NT2/D1 (cell line): ENCODE measurements around the gene MAML3.

ENCODE experiments used
- DNase-seq: peaks from one replicate; pipeline ENCODE4 v3.0.0-alpha.2; 2011; ENCODE audit warnings: low read depth, low spot score
- H3K27me3 ChIP-seq: 2 replicates; pipeline ENCODE4 v1.6.0; 2011; ENCODE audit warnings: mild to moderate bottlenecking; ENCODE audit not compliant: insufficient read length, insufficient read depth
- H3K36me3 ChIP-seq: 2 replicates; pipeline ENCODE4 v1.6.1; 2011; ENCODE audit warnings: mild to moderate bottlenecking, low read length, mixed read lengths; ENCODE audit not compliant: insufficient read depth, insufficient read length
- H3K4me1 ChIP-seq: 2 replicates; pipeline ENCODE4 v1.5.1; 2011; ENCODE audit not compliant: insufficient read depth, insufficient read length
- H3K4me3 ChIP-seq: 2 replicates; pipeline ENCODE4 v1.5.1; 2011; ENCODE audit warnings: low read depth; ENCODE audit not compliant: insufficient read length
- H3K9ac ChIP-seq: 2 replicates; pipeline ENCODE4 v1.6.0; 2011; ENCODE audit warnings: low read depth; ENCODE audit not compliant: insufficient read length
- H3K9me3 ChIP-seq: 2 replicates; pipeline ENCODE4 v1.5.1; 2011; ENCODE audit warnings: mild to moderate bottlenecking, low read length; ENCODE audit not compliant: insufficient read depth
- SUZ12 ChIP-seq: IDR thresholded peaks from 2 replicates; pipeline ENCODE4 v1.6.1; 2011; ENCODE audit not compliant: insufficient read length, insufficient read depth; ENCODE audit errors: extremely low read depth
- YY1 ChIP-seq: IDR thresholded peaks from 2 replicates; pipeline ENCODE4 v1.6.1; 2011; ENCODE audit not compliant: insufficient read length, insufficient read depth
- ZNF274 ChIP-seq: IDR thresholded peaks from 2 replicates; pipeline ENCODE4 v1.6.1; 2011; ENCODE audit warnings: mild to moderate bottlenecking, low read depth, low read length

MAML3 gene

DNA sequence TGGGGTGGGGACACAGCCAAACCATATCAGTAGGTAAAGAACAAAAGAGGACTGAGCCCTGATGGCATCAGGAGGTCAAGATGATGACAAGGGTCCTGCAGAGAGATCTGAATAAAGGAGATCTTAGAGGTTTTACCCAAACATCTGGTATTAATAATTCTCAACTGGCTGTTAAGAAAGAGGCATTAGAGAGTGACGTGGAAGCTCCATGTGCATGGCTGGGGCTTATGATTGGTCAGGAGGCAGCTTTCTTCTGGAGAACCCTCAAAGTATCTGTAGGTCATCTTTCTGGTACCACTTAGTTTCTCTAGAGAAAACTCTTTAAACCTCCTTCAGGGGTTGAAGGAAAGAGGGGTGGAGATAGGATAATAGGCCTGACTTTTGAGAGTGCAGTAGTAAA, 469.6 kb downstream of the MAML3 start:
- DNase-seq: no peak
- H3K36me3 ChIP-seq: no peaks in the 10 kb centered on the region
- H3K27me3 ChIP-seq: no peaks in the 10 kb centered on the region
- H3K9ac ChIP-seq: no peak overlapping the region
- no peak for TF ChIP-seq SUZ12
- TF ChIP-seq ZNF274: no peak
- no peak for TF ChIP-seq YY1
- H3K4me3 ChIP-seq: no peak overlapping the region
- peaks cover 2% of the 10 kb centered on the region for H3K4me1 ChIP-seq
- no peaks in the 10 kb centered on the region for H3K9me3 ChIP-seq

DNA sequence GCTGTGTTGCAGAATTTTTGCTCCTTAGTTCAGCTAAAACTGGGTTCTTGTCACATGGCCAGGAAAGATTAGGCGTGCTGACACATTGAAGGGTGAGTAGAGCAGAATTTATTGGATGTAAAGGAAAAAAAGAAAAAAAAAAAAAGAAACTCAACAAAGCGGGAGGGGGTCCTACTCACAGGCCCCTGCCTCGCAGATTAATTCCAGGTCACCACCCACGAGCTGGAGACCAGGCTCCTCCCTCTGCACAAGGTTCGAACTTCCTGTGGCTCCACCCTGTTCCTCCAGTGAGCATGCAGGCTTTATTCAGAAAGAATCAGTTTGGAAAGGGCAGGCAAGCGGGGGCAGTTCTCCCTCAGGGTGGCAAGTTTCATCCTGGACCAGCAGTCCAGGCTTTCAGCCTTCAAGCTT, 471.2 kb downstream of the MAML3 start:
- H3K27me3 ChIP-seq: no peaks in the 10 kb centered on the region
- peaks cover 6% of the 10 kb centered on the region for H3K36me3 ChIP-seq
- no peaks in the 10 kb centered on the region; the same call in 1 of the 2 replicates for H3K9me3 ChIP-seq
- peaks cover 2% of the 10 kb centered on the region for H3K4me1 ChIP-seq
- no peak for DNase-seq
- no peak for TF ChIP-seq SUZ12
- no peak for TF ChIP-seq ZNF274
- TF ChIP-seq YY1: no peak
- no peak overlapping the region for H3K4me3 ChIP-seq
- H3K9ac ChIP-seq: no peak overlapping the region

DNA sequence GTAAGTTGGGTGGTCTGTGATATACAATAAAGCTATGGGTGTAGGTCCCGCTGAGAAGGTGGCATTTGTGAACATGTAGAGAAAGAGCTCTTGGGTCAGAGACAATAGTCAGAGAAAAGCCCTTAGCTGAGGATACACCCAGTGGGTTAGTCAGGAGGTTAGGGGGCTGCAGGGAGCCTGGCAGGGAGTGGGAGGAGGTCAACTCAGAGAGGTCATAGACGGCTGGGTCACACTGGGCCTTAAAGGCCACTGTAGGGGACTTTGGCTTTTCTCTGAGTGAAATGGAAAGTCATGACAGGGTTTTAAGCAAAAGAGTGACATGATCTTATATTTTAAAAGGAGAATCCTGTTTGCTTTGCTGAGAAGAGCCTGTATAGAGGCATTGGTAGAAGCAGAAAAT, 471.7 kb downstream of the MAML3 start:
- Histone ChIP-seq H3K4me3 (no peak overlapping the region), H3K4me1 (peaks cover 2% of the 10 kb centered on the region), H3K9ac (no peak overlapping the region), H3K9me3 (no peaks in the 10 kb centered on the region; the same call in 1 of the 2 replicates), H3K36me3 (peaks cover 6% of the 10 kb centered on the region), H3K27me3 (no peaks in the 10 kb centered on the region)
- no peak for DNase-seq
- TF ChIP-seq SUZ12 (no peak), YY1 (no peak), ZNF274 (no peak)

DNA sequence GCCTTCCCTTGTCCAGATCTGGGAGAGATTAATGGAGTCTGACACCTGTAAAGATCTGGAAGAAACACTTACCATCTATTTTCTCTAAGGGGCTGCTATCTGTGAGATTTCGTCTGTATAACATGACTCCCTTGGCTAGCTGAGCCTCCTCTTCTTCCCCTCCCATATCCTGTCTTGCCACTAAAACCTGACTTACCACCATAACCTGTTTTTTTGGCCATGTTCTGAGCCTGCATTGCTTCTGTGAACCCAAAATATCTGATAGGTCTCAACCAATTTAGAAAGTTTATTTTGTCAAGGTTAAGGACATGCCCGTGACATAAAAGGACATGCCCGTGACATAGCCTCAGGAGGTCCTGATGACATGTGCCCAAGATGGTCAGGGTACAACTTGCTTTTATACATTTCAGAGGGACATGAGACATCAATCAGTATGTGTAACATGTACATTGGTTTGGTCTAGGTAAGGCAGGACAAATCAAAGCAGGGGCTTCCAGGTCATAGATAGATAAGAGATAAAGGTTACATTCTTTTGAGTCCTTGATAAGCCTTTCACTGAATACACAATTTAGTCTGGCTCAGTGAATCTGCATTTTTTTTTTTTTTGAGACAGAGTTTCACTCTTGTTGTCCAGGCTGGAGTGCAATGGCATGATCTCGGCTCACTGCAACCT, 476.9 kb downstream of the MAML3 start:
- no peak for TF ChIP-seq ZNF274
- TF ChIP-seq YY1: no peak
- no peak for TF ChIP-seq SUZ12
- no peak overlapping the region for H3K9ac ChIP-seq
- H3K4me1 ChIP-seq: no peaks in the 10 kb centered on the region
- no peak overlapping the region for H3K4me3 ChIP-seq
- no peaks in the 10 kb centered on the region; the same call in 1 of the 2 replicates for H3K9me3 ChIP-seq
- H3K36me3 ChIP-seq: peaks cover 6% of the 10 kb centered on the region
- no peak for DNase-seq
- H3K27me3 ChIP-seq: no peaks in the 10 kb centered on the region

DNA sequence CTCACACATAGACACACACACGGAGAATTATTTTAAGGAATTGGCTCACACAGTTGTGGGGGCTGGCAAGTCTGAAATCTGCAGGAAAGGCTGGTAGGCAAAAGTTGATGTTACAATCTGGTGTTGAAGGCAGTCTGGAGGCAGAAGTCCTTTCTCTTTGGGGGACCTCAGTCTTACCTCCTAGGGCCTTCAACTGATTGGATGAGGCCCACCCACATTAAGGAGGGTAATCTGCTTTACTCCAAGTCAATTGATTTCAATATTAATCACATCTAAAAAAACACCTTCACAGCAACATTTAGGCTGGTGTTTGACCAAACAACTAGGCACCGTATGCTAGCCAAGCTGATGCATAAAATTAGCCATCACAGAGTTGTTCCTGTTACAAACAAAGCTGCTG, 477.6 kb downstream of the MAML3 start:
- H3K9me3 ChIP-seq: no peaks in the 10 kb centered on the region; the same call in 1 of the 2 replicates
- no peak for DNase-seq

DNA sequence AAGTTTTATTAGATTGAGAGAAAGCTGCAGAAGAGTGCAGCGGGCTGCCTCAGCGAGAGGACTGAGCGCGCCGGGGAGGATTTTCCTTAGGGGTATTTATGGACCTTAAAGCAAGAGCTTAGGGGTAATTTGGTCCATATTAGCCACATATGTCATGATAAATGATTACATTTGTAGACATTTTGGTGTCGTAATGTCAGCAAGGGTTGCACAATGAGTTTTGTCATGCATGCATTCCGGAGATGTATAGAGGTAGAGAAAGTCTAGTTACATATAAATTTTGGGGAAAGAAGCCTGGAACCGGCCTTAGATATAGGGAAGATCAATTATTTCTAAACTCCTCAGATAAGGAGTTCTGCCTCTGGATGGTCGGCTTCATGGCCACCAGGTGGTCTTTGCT, 478.3 kb downstream of the MAML3 start:
- Histone ChIP-seq H3K4me1 (no peaks in the 10 kb centered on the region), H3K9me3 (no peaks in the 10 kb centered on the region; the same call in 1 of the 2 replicates), H3K27me3 (no peaks in the 10 kb centered on the region), H3K4me3 (no peak overlapping the region), H3K36me3 (peaks cover 6% of the 10 kb centered on the region), H3K9ac (no peak overlapping the region)
- no peak for TF ChIP-seq ZNF274
- no peak for TF ChIP-seq SUZ12
- TF ChIP-seq YY1: no peak
- DNase-seq: no peak

More for the DNA sequence above, 477.6 kb downstream of the MAML3 start:
- no peaks in the 10 kb centered on the region for H3K27me3 ChIP-seq
- no peak overlapping the region for H3K4me3 ChIP-seq
- peaks cover 6% of the 10 kb centered on the region for H3K36me3 ChIP-seq
- H3K4me1 ChIP-seq: no peaks in the 10 kb centered on the region
- TF ChIP-seq ZNF274 (no peak), SUZ12 (no peak), YY1 (no peak)
- H3K9ac ChIP-seq: no peak overlapping the region

DNA sequence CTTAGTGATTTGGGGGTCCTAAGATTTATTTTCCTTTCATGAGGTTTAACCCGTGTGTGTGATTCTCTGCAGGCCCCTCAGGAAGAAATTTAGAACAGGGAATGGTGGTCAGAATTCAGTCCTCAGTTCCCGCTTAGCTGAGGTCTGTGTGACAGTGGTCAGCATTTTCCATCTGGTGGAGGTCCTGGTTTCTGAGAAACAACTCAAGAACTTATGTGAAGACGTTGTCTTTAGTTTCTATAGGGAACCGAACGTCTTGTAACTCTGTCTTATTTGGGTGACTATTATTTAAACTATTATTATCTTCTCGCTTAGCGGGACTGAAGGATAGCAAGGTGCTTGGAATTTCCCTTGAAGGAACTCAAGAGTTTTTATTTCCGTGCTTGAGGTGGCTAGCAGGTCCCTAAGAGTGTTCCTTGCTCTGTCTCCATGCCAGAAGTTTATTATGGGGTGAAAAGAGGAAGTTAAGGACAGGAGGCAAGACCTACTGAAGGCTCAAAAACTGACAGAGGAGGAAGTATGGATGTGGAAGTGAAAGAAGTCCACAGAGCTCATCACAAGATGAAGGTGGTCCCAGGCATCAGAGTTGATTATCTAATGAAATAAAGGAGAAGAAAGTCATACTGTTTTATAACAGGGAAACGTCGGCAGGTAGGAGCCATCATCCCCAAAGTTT, 479.0 kb downstream of the MAML3 start:
- H3K9ac ChIP-seq: no peak overlapping the region
- no peaks in the 10 kb centered on the region; the same call in 1 of the 2 replicates for H3K9me3 ChIP-seq
- H3K4me1 ChIP-seq: no peaks in the 10 kb centered on the region
- DNase-seq: no peak
- no peak for TF ChIP-seq YY1
- no peak for TF ChIP-seq ZNF274
- TF ChIP-seq SUZ12: no peak
- no peaks in the 10 kb centered on the region for H3K27me3 ChIP-seq
- no peak overlapping the region for H3K4me3 ChIP-seq
- H3K36me3 ChIP-seq: peaks cover 6% of the 10 kb centered on the region
